COLO829 (cell line): Measurements from ENCODE around the gene ADCYAP1R1.

Experiments
- DNase-seq: peaks from one replicate; pipeline ENCODE4 v3.0.0; 2012; ENCODE audit warnings: low spot score

Gene ADCYAP1R1

GRCh38 chr7:31051598-31052486 lies at the start of gene ADCYAP1R1:
Gene ADCYAP1R1 (plus strand): TSS chr7:31052308. CDS start chr7:31063265, 10,957 bp downstream.
- no peak for DNase-seq

GRCh38 chr7:31003097-31003496 lies 49.0 kb upstream of the ADCYAP1R1 start:
- no peak for DNase-seq

GRCh38 chr7:31003721-31004120 lies 48.4 kb upstream of the ADCYAP1R1 start:
- DNase-seq: no peak

- no peak for DNase-seq
These were observed 47.7 kb upstream of the ADCYAP1R1 start for GRCh38 chr7:31004393-31004792.

- DNase-seq: no peak
These were observed 45.3 kb upstream of the ADCYAP1R1 start for GRCh38 chr7:31006857-31007256.

- no peak for DNase-seq
These were observed 44.5 kb upstream of the ADCYAP1R1 start for GRCh38 chr7:31007634-31008033.

GRCh38 chr7:31014826-31015225 lies 37.3 kb upstream of the ADCYAP1R1 start:
- DNase-seq: no peak

GRCh38 chr7:31017032-31017675 lies 35.0 kb upstream of the ADCYAP1R1 start:
- no peak for DNase-seq

GRCh38 chr7:31017721-31018120 lies 34.4 kb upstream of the ADCYAP1R1 start:
- DNase-seq: no peak

GRCh38 chr7:31019509-31019908 lies 32.6 kb upstream of the ADCYAP1R1 start:
- DNase-seq: no peak

- no peak for DNase-seq
These were observed 31.9 kb upstream of the ADCYAP1R1 start for GRCh38 chr7:31020161-31020560.

GRCh38 chr7:31020652-31021051 lies 31.5 kb upstream of the ADCYAP1R1 start:
- no peak for DNase-seq

GRCh38 chr7:31022117-31022516 lies 30.0 kb upstream of the ADCYAP1R1 start:
- DNase-seq: no peak

- DNase-seq: no peak
These were observed 29.4 kb upstream of the ADCYAP1R1 start for GRCh38 chr7:31022726-31023125.

- no peak for DNase-seq
These were observed 28.2 kb upstream of the ADCYAP1R1 start for GRCh38 chr7:31023877-31024276.

GRCh38 chr7:31027161-31027965 lies 24.7 kb upstream of the ADCYAP1R1 start:
- DNase-seq: no peak

- DNase-seq: no peak
These were observed 24.1 kb upstream of the ADCYAP1R1 start for GRCh38 chr7:31028006-31028405.

- DNase-seq: no peak
These were observed 23.6 kb upstream of the ADCYAP1R1 start for GRCh38 chr7:31028417-31028992.

GRCh38 chr7:31029251-31030042 lies 22.7 kb upstream of the ADCYAP1R1 start:
- no peak for DNase-seq

GRCh38 chr7:31033674-31034300 lies 18.3 kb upstream of the ADCYAP1R1 start:
- no peak for DNase-seq

- no peak for DNase-seq
These were observed 15.2 kb upstream of the ADCYAP1R1 start for GRCh38 chr7:31036924-31037323.
